Panc1 (cell line): ENCODE measurements around the gene PRPH. TPM values are rescaled to one million over a fixed set of nuclear protein-coding genes. Genes with fewer than 3 reads are reported as not detected.

Experiments
- ATAC-seq: fragments of 200-7000 bp; cut with Tn5 transposase; 2 replicates; pipeline ENCODE4 v1.9.1; 2020; ENCODE audit warnings: mild to moderate bottlenecking, moderate library complexity
- BruUV-seq: library from RNA; stranded (reverse); fragments of 400-500 nt; replicated peaks from 2 replicates; lab custom pipeline; 2021; lab: Mats Ljungman, UMichigan
- CTCF ChIA-PET: fragments of 300-600 bp; sonication (Branson Sonifier 250); formaldehyde crosslinking; loops from one replicate; lab custom pipeline; 2022; ENCODE audit warnings: antibody characterized with exemption; lab: Charles Lee
- POLR2A ChIA-PET: fragments of 300-600 bp; sonication (Branson Sonifier 250); formaldehyde crosslinking; loops from one replicate; lab custom pipeline; 2022; ENCODE audit warnings: antibody characterized with exemption; lab: Charles Lee
- DNase-seq: peaks from one replicate; pipeline ENCODE4 v3.0.0-alpha.2; 2010; ENCODE audit warnings: low read depth, low spot score
- H3K27ac ChIP-seq: 2 replicates; pipeline ENCODE4 v1.5.1; 2011; ENCODE audit warnings: mild to moderate bottlenecking, low read length, inconsistent platforms
- H3K27me3 ChIP-seq: fragments of 200-500 bp; sonication (Bioruptor generic); 2 replicates; pipeline ENCODE4 v1.6.0; 2014; ENCODE audit warnings: low read length, inconsistent platforms; ENCODE audit not compliant: control insufficient read depth, insufficient read depth
- H3K36me3 ChIP-seq: fragments of 200-500 bp; sonication (Bioruptor generic); 2 replicates; pipeline ENCODE4 v1.5.1; 2014; ENCODE audit warnings: inconsistent platforms, mild to moderate bottlenecking, low read length, moderate library complexity; ENCODE audit not compliant: control insufficient read depth, insufficient read depth
- H3K4me1 ChIP-seq: 2 replicates; pipeline ENCODE4 v1.5.1; 2011; ENCODE audit warnings: inconsistent platforms, mild to moderate bottlenecking, low read length, moderate library complexity; ENCODE audit not compliant: control insufficient read depth, insufficient read depth
- H3K4me3 ChIP-seq, 2 experiments: 2 replicates each; pipeline ENCODE4 v1.5.1; 2011 to 2012; ENCODE audit warnings: low read depth in 2 of 2, low read length in 2 of 2, mild to moderate bottlenecking in 2 of 2, inconsistent platforms in 1 of 2, moderate library complexity in 1 of 2
- H3K9me3 ChIP-seq: fragments of 200-500 bp; sonication (Bioruptor generic); 2 replicates; pipeline ENCODE4 v1.5.1; 2014; ENCODE audit warnings: low read depth, mild to moderate bottlenecking, inconsistent platforms, low read length, moderate library complexity; ENCODE audit not compliant: control insufficient read depth, insufficient read depth
- POLR2AphosphoS5 ChIP-seq: IDR thresholded peaks from 2 replicates; pipeline ENCODE4 v1.6.1; 2012; ENCODE audit warnings: mild to moderate bottlenecking, low read depth, low read length, moderate library complexity
- REST ChIP-seq, 2 experiments: IDR thresholded peaks; 2 replicates each; pipeline ENCODE4 v1.6.1; 2011 to 2012; ENCODE audit warnings: low read depth in 2 of 2, control low read depth in 1 of 2, low read length in 1 of 2, mild to moderate bottlenecking in 1 of 2, moderate library complexity in 1 of 2; ENCODE audit not compliant: insufficient read depth in 1 of 2
- SIN3A ChIP-seq: IDR thresholded peaks from 2 replicates; pipeline ENCODE4 v1.6.1; 2012; ENCODE audit warnings: low read depth, mild to moderate bottlenecking, low read length, moderate library complexity, borderline replicate concordance; ENCODE audit not compliant: insufficient read depth
- TCF7L2 ChIP-seq: IDR thresholded peaks from 2 replicates; pipeline ENCODE4 v1.6.1; 2011; ENCODE audit warnings: mild to moderate bottlenecking, low read depth, low read length, inconsistent platforms
- in situ Hi-C: cut with HindIII; loops from 2 replicates; pipeline ENCODE4 v1.10.0; 2016; ENCODE audit warnings: low sequenced_read_pairs, low pct_unique_long_range_greater_than_20kb
- intact Hi-C: fragments of 100-400 bp; cut with micrococcal nuclease; formaldehyde crosslinking; loops from one replicate; pipeline ENCODE4 v1.10.0; 2022; ENCODE audit not compliant: unreplicated experiment
- total RNA-seq: library from RNA; stranded (reverse); gene quantifications from one replicate; pipeline ENCODE4 v1.2.1, GENCODE V29; 2021; ENCODE audit not compliant: unreplicated experiment
- TF ChIP-seq, protein P1 (sequence below): fragments of 450-650 bp; IDR thresholded peaks from 2 replicates; pipeline ENCODE4 v1.5.1; 2017; ENCODE audit warnings: mild to moderate bottlenecking

PRPH gene
- total RNA-seq, 1 experiment from 2014 or later, result 0.39 TPM

DNA sequence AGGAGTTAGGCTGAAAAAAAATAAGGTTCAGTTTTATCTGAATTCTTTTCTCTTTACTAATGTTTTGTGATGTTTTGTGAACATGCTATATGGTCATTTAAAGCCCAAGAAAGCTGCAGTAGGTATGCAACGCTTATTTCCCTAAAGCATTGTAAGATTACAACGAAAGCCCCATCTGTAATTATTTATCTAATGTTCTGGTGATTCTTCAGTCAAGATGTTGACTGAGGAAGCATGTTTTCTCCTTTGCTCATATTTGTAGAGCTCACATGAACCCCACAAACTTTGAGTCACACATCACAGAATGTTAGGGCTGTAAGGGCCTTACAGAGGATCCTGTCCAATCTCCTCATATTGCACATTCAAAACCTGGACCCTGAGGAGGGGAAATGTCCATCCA lies 33.2 kb upstream of the PRPH start:
- DNase-seq, result no peak
- CTCF ChIA-PET, result no interaction called here
- no peaks in the 10 kb centered on the region for H3K27me3 ChIP-seq
- H3K4me1 ChIP-seq, result peaks cover 7% of the 10 kb centered on the region; the same call in 1 of the 2 replicates
- no peak overlapping the region for H3K4me3 ChIP-seq
- POLR2A ChIA-PET, result no interaction called here
- TF ChIP-seq TCF7L2 (no peak), SIN3A (no peak), REST (IDR thresholded peaks at IDR 0.05; ENCODE audit: insufficient read depth in 1 of 2, low read depth in 2 of 2, low read length in 1 of 2) (no peak), POLR2AphosphoS5 (no peak)
- TF ChIP-seq, protein P1, sequence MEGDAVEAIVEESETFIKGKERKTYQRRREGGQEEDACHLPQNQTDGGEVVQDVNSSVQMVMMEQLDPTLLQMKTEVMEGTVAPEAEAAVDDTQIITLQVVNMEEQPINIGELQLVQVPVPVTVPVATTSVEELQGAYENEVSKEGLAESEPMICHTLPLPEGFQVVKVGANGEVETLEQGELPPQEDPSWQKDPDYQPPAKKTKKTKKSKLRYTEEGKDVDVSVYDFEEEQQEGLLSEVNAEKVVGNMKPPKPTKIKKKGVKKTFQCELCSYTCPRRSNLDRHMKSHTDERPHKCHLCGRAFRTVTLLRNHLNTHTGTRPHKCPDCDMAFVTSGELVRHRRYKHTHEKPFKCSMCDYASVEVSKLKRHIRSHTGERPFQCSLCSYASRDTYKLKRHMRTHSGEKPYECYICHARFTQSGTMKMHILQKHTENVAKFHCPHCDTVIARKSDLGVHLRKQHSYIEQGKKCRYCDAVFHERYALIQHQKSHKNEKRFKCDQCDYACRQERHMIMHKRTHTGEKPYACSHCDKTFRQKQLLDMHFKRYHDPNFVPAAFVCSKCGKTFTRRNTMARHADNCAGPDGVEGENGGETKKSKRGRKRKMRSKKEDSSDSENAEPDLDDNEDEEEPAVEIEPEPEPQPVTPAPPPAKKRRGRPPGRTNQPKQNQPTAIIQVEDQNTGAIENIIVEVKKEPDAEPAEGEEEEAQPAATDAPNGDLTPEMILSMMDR, result no peak
- no peak for ATAC-seq
- in situ Hi-C loops (no loop called here), intact Hi-C loops (no loop called here)
- peak overlapping the region; percentile 15; the same call in 1 of the 2 replicates for H3K27ac ChIP-seq
- H3K36me3 ChIP-seq, result peaks cover 11% of the 10 kb centered on the region
- TSS peak; percentile 33 for BruUV-seq
- no peaks in the 10 kb centered on the region for H3K9me3 ChIP-seq

DNA sequence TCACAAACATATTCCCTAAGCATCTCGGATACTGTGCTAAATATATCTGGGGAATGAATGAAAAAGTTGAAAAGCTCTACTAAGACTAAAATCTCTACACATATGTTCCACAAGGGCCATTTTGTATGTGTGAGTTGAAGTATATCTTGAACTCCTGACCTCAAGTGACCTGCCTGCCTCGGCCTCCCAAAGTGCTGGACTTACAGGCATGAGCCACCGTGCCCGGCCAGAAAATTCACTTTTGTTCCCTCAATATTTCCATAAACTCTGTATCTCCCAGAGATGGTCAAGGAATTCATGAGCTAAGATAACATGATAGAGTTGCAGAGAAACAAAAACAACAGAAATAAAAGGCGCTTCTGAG lies 31.6 kb upstream of the PRPH start:
- Histone ChIP-seq H3K4me3 (peak overlapping the region; percentile 87 to 91), H3K27ac (peak overlapping the region; percentile 88), H3K36me3 (peaks cover 18% of the 10 kb centered on the region), H3K9me3 (no peaks in the 10 kb centered on the region), H3K4me1 (peaks cover 17% of the 10 kb centered on the region), H3K27me3 (no peaks in the 10 kb centered on the region)
- in situ Hi-C loops (no loop called here), intact Hi-C loops (no loop called here)
- ChIA-PET POLR2A (interaction anchor here (1.3 kb wide), 1 partner anchor 17 kb away, joined by 4 read pairs; no protein-coding TSS in a partner anchor), CTCF (interaction anchor here (0.7 kb wide), 1 partner anchor 275 kb away, joined by 3 read pairs; no protein-coding TSS in a partner anchor)
- ATAC-seq (no peak), DNase-seq (no peak)
- TF ChIP-seq REST (IDR thresholded peaks at IDR 0.05; ENCODE audit: insufficient read depth in 1 of 2, low read depth in 2 of 2, low read length in 1 of 2) (no peak), POLR2AphosphoS5 (no peak), SIN3A (no peak), TCF7L2 (no peak)
- TF ChIP-seq, protein P1, result no peak
- no TSS peak for BruUV-seq
